ENCODE measurements around the gene PROX2.

GRCh38 chr14:74922752-74923401, 46.9 kb upstream of the PROX2 start, which contains the start of gene RPS6KL1:
- TF ChIP-seq CTCF (conservative IDR thresholded peaks at IDR 0.05) (no peak), ZFX (IDR thresholded peaks at IDR 0.05) (peak; percentile 89; the same call in 1 of the 2 replicates)
